HG03097 (cell line): ENCODE measurements around the gene PLEKHA7.

ENCODE experiments used
- ATAC-seq: cut with Tn5 transposase; IDR thresholded peaks from one replicate; pipeline ENCODE4 v1.9.1; 2021; ENCODE audit not compliant: unreplicated experiment, low FRiP score

The PLEKHA7 gene

DNA sequence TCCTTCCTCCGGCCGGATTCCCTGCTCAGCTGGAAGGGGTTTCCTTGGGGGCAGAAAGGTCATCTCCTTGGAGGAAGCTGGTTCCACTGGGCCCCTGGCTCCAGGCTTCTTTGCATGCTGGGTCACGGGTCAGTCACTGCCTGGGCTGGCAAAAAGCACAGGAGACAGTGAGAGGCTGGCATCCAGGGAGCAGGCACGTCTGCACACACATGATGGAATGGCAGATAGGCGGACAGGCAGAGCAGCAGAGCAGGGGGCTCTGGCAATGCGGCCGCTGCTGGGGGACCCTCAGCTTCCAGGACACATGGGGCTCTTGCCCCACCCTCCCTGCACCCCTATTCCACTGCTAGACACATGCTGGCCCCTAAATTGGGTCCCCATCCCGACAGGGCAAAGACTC lies 235.3 kb downstream of the PLEKHA7 start:
- ATAC-seq, result no peak

DNA sequence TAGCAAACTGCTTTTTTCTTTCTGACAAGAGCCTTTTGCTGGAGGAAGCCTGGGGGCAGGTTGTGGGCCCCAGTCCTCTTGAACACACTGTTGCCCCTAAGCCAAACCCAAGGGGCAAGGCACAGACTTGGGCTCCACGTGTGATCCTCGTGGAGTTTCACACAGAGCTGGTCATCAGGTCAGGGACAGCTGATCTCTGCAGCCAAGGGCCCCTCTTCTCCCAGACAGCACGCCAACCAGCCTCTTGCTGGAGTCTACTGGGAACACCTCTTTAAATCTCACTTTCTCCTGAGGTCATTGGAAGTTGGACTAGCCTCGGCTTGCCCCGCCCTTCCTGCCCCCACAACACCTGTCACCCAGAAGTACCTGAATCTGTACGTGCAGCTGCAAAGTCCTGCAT lies 235.9 kb downstream of the PLEKHA7 start:
- ATAC-seq, result no peak

DNA sequence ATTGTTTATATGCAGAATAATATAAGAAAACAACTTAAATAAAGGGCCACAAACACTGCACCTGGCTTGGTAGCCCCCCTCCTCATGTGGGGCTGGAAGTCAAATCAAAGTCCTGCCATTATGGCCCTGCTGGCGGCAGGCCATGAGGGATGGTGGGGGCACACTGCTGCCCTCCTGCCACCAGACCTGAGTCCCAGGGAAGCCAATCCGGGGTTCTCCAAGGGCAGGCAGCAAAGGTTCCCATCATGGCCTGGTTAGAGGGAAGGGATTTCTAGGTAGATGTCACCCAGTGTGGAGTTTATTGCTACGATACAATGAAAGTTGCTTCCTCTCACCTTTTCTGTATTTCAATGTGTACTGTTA lies 236.6 kb downstream of the PLEKHA7 start:
- no peak for ATAC-seq

DNA sequence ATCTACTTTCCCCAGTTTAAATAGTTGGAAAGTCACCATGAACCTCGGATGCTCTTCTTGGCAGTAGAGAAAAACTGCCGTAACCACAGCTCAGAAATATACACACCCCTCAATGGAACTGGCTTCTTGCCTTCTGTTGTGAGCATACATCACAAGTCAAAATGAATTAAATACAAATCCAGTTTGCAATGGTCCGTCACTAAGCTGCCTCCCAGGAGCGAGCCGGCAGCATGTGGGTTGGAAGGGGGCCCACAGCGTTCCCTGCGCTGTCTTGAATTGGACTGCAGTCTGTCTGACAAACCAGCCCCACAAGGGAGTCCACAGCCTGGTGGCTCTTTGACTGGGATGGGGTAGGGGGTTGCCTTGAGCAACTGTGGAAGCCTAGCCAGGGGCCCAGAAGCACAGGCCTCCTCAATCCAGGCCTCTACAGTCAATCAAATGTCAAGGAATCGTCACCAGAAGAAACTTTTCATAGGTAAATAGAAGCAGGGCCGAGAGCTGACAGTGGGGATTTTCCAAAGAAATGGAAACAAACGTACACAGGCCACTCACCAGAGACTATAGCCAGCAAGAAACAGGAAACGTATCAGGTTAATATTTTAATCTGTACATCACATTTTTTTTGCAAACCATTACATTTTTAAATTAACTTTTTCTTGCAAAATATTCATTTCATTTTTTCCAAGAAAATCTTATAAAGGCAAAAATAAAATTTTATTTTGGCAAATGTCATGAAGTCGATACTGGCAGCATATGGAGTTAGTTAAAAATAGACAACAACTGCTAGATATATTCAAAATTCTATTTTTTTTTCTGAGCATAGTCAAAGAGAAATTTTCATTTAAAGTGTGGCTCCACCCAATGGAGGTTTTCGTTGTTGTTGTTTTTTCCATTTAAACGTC lies 237.3 kb downstream of the PLEKHA7 start:
- no peak for ATAC-seq

DNA sequence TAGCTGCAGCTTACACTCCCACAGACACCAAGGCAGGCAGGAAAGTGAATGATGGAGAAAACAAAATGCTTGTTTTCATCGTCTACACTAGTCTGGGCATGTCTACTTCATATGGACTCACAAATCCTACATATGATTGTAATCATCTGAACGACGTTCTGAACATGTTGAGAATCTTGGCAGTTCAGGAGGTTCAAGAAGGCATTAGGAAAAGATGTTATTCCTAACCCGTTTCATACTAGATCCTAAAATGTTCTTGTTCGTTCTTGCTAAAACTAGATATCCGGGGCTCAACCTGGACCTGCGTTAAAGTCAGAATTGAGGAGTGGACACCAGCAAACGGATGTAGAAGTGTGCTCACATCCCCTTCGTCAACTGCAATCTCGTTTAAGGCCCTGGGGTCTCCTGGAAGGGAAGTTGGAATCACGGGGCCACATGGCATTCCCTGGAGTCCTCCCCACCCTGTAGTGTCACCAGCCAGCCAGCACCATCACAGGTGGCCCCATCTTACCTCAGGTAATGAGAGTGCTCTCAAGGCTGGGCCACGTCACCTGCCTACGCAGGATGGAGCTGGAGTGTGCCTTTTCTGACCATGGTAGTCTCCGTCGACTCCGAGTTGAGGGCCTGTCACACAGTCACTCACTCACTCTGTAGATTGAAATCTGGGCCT lies 238.5 kb downstream of the PLEKHA7 start:
- no peak for ATAC-seq

DNA sequence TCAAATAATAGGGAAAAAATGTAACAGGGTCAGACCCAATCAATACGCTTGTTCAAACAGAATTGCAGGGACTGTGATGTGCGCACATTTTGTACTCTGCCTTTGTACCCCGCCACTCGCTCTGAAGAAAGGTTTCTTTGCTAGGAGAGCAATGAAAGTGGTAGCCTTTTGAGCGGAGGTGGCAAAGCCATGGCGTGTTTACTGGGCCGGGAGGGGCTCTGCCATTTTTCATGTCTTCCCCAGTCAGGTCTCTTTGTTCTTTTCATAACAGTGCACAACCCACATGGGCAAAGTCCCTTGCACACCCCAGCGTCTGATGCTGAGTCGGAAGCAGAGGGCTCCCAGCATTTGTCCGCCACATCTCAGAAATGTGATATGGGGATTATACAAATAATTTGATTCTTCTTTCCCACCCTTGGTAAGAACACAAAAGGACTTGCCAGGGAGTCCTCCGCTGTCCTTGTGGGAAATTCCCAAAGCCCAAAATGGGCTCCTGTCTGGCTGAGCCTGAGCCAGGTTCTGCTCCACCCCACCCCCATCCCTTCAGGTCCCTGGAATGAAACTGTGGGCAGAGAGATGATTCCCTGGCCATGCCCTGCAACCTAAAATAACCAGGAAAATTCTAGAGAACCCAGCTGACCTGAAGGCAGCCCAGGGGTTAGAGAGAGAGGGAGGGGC lies 239.1 kb downstream of the PLEKHA7 start:
- ATAC-seq, result no peak

DNA sequence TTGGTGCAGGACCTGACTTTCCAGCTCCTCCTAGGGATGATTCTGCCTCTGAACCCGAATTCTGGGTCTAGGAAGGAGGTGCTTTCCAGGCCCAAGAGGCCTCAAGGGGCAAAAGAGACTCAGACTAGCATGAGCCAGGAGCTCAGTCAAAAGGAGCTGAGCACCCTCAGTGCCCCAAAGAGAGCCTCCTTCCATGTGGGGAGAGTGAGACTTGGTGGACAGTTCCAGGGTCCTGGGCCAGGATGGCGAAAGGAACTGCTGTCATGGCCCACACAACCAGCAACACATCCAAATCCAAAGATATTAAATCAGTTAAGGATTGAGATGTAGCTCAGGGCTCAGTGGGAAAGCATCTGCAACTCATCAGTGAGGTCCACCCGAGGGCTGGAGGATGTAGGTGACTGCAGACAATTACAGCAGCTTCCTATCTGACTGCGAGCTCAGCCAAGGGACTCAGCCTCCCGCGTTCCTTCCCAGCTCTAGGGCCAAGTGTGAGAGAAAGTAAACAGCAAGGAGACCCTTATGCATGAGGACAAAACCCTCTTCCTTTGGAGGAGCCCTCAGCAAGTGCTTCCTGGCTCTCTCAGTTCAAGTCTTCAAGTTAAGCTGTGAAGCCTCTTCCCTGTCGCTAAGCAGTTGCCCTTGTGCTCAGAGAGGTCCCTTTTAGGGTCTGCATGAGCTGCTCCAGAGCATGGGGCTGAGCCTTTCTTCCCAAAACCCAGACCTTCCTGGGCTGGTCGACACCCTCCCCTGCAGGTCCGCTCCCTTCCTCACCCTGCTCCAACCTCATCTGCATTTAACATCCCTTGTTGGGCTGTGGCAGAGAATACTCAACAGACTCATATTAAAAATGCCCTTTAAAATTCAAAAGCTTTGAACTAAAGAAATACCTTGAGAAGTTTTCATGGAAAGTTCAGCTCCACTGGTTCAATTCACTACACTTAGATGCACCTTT lies 240.0 kb downstream of the PLEKHA7 start:
- no peak for ATAC-seq

DNA sequence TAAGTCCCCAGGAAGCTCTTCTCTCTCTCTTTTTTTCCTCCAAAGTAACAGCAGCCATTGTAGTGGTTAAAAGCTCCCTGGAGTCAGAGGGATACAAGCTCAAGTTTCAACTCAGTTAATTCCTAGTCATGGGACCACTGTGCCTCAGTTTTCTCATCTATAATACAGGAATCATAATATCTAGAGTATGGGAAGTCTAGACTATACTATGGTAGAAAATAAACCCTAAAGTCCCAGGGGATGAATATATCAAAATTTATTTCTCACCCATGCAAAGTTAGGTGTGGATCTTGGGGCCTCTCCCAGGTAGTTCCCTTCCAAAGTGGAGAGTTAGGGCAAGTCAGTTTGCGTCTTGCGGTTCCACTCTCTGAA lies 242.1 kb downstream of the PLEKHA7 start:
- no peak for ATAC-seq

DNA sequence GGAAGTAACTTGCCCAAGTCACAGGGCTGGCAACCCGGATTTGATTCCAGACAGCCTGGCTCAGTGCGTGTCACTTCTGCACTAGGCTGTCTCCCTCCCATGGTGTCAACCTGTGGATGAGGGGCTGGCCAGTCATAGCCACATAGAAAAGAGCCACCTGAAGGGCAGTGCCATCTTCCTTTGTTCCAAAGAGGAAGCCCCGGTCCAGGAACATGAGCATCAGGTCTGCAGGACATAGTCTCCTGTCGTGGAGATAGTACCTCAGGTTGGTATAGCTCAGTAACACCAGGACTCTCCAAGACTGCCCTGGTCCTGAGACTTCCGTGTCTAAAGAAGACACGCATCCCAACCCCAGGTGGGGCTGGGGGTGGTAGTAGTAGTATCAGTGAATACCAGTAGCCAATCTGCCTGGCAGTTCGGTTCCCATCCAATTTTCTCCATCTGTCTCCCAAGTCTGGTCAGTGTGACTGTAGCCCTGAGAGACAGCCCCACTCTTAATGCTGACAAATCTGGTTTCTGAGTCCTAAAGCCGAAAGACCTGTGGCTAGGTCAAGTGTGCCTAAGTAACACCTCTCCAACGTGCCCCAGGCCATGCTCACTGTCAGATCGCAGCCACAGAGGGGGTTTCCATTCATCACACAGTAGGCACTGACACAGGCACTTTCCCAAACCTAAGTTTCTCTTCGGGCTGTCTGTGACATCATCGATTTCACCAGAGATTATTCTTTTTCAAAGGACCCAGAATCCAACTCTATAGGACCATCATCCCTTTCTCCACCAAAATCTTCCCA lies 242.7 kb downstream of the PLEKHA7 start:
- no peak for ATAC-seq

DNA sequence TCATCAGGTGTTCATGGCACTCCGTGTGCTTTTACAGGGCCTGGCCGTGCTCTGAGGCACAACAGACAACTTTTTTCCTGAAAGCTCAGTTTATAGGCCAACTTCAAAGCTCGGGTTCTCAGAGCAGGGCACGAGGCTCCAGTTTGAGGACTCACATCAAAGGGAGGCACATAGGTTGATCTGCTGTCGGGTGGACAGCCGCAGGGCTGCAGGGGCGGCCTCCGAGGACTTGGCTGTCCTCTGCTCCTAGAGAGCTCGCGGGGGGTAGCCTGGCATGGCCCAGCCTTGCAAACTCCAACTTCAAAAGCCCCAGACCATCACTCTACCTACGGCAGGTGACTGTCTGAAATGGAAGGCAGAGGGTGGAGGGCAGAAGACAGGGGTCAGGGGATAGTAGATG lies 244.2 kb downstream of the PLEKHA7 start:
- no peak for ATAC-seq

DNA sequence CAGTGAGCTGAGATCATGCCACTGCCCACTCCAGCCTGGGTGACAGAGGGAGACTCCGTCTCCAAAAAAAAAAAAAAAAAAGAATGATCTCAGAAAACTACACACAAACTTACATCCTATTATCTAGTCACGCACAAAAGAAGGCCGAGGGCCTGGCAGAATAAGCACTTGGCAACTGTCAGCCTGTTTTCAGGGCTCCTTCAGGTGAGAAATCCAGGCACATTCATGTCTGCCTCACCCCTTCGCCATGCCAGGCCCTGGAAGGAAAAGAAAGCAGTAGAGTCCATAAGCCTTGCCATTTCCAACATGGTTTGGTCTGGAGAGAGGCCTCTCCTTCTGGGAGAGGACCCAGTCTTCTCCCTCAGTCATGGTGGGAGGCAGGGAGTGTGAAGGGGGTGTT lies 244.8 kb downstream of the PLEKHA7 start:
- no peak for ATAC-seq

DNA sequence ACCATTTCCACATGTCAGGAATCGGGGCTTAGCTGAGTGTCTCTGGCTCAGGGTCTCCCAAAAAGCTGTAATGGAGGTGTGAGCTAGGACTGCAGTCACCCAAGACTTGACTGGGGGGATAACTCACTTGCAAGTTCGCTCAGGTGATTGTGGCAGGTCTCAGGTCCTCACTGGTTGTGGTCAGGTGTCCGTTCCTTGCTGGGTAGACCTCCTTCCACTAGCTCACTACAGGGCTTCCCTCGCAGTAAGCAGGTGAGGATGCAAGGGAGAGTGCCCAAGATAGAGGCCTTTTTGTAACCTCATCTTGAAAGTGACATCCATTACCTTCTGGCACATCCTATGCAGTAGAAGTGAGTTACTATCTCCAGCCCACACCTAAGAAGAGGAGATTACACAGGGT lies 246.3 kb downstream of the PLEKHA7 start:
- no peak for ATAC-seq

DNA sequence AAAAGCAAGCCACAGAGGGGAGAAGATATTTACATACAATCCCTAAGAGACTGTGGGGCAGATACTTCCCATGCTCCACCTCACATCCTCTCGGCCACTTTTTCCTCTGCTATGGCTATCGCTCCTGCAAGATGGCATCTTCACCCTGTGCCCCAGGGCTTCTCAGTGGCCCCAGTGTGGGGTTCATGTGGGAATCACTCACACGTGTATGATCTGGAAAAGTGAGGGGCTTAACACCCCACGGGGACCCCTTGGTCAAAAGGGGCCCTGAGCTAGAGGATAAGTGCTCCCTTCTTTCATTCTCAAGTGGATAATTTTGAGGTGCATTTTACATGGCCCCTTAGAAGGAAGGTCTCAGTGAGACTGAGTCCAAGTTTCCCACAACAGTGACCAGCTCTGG lies 247.1 kb downstream of the PLEKHA7 start:
- ATAC-seq, result no peak

DNA sequence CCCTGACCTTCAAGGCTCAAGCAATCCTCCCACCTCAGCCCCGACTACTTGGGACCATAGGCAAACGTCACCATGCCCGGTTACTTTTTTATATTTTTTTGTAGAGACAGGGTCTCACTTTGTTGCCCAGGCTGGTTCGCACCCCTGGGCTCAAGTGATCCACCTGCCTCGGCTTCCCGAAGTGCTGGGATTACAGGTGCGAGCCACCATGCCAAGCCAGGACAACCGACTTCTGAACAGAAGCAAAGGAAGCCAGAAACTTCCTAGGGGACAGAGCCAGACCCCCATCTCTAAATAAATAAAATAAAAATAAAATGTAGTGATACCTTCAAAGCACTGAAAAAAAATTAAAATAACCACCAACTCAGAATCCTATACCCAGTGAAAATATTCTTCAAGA lies 249.3 kb downstream of the PLEKHA7 start:
- no peak for ATAC-seq

DNA sequence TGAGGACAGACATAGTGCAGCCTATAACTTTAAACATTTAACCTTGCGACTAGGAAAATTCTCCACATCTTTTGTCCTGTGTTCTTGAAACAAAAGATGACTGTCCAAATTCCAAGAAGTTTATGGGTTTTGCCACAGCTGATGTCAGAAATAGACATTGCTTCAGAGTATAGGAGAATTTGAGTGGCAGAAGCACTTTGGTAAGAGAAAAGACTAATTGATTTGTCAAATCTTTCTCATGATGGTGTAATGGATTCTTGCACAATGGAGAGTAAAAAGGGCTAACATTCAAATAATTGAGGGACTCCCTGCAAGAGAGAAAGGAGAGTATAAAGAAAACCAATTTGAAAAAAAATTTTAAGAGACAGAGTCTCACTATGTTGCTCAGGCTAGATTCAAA lies 250.5 kb downstream of the PLEKHA7 start:
- no peak for ATAC-seq

DNA sequence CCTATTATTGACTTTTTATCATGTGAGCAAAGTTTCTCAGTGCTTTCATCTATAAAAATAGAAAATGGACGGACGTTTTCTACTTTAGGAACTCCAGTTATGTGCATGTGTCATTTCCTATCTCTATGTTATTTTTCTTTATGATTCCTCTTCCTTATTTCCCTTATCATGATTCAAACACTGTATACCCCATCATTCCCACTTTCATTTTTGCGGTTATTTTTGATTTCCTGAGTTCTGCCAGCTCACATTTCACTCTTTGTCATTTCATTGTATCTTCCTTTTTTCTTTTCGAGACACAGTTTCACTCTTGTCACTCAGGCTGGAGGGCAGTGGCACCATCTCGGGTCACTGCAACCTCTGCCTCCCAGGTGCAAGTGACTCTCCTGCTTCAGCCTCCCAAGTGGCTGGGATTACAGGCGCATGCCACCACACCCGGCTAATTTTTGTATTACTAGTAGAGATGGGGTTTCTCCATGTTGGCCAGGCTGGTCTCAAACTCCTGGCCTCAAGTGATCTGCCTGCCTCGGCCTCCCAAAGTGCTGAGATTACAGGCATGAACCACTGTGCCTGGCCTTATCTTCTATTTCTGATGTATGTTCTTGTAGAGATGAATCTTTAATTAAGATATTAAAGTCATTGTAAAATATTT lies 254.2 kb downstream of the PLEKHA7 start:
- no peak for ATAC-seq

DNA sequence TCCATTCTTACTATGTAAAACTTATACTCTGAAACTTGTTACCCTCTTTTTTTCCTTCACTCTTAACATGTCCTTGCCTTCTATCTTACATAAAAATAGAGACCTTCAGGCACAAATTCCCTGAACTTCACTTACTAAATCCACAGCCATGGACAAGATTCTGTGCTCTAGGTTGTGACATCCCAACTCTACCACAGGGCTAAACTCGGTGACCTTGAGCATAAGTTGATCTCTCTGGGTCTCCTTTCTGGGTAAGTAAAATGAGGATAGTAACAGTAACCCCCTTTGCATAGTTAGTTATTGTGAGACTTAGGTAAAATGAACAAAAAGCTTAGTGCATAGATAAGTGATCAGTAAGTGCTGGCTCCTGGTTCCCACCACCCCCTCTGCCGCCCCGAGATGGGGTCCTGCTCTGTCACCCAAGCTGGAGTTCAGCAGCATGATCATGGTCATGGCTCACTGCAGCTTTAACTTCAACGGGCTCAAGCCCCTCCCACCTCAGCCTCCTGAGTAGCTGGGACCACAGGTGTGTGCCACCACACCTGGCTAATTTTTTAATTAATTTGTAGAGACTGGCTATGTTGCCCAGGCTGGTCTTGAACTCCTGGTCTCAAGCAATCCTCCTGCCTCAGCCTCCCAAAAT lies 255.7 kb downstream of the PLEKHA7 start:
- ATAC-seq, result no peak

DNA sequence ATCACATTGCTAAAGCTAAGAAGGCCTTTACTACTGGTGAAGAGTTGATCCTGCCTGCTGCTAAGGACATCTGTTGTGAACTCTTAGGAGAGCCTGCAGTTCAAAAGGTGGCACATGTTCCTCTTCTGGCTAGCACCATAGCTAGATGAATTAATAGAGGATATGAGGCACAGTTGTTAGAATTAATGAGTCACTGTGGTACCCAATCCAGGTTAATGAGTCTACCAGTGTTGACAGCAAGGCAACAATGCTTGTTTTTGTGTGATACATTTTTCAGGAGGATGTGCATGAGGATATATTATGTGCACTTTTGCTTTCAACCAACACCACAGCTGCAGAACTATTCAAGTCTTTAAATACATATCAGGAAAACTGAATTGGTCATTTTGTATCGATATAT lies 263.8 kb downstream of the PLEKHA7 start:
- peak; percentile 43 for ATAC-seq

DNA sequence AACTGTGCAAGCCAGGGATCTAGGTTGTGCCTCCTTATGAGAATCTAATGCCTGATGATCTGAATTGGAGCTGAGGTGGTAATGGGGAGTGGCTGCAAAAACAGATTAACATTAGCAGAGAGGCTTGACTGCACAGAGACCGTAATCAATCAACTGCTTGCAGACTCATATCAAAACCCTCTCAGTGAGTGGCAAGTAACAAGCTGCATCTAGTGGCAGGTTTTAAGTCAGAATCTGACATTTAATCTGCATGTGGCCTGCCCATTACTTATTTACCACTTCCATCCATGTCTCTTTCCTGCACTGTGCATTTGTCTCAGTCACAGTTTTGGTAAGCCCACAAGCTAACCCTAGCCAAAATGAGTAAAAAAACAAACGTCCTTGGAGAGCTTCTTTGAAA lies 264.5 kb downstream of the PLEKHA7 start:
- ATAC-seq, result no peak
